ENCODE data around the gene PUSL1.

DNA sequence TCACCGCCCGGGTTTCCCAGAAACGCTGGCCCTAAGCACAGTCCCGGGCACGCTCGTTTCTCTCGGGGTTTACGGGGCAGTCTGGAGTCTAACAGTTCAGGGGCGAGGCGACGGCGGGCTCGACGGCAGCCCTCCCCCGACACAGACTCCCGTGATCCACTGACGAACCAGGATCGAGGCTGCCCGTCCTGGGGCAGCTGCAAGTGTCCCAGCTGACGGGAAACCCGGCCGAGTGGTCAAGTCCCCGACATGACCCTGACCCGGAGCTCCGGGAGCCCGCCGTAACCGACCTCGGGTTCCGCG lies 35.2 kb upstream of the PUSL1 start:
- TF ChIP-seq RAD21 (conservative IDR thresholded peaks at IDR 0.05 in 1 of 2, IDR thresholded peaks at IDR 0.05 in 1 of 2), result no peak
- no peak for TF ChIP-seq POLR2A (IDR thresholded peaks at IDR 0.05; ENCODE audit: low read length)
- no peak for TF ChIP-seq EHMT2 (IDR thresholded peaks at IDR 0.05; ENCODE audit: low read depth)
- no peak for TF ChIP-seq CTCF (IDR thresholded peaks at IDR 0.05)
- no peak for TF ChIP-seq EP300 (IDR thresholded peaks at IDR 0.05)
- TF ChIP-seq CEBPB (IDR thresholded peaks at IDR 0.05), result no peak
- TF ChIP-seq EHF (CRISPR knock-in tag; IDR thresholded peaks at IDR 0.05), result no peak
- TF ChIP-seq REST (IDR thresholded peaks at IDR 0.05), result no peak
- no peak for TF ChIP-seq HOXA7 (CRISPR knock-in tag; IDR thresholded peaks at IDR 0.05)
- no peak for TF ChIP-seq MAFK (IDR thresholded peaks at IDR 0.05; ENCODE audit: partially characterized antibody)
- TF ChIP-seq RFX5 (IDR thresholded peaks at IDR 0.05), result no peak
- TF ChIP-seq, protein P1, sequence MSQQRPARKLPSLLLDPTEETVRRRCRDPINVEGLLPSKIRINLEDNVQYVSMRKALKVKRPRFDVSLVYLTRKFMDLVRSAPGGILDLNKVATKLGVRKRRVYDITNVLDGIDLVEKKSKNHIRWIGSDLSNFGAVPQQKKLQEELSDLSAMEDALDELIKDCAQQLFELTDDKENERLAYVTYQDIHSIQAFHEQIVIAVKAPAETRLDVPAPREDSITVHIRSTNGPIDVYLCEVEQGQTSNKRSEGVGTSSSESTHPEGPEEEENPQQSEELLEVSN (IDR thresholded peaks at IDR 0.05; ENCODE audit: borderline replicate concordance, low read depth), result no peak
- no peak for TF ChIP-seq JUN (IDR thresholded peaks at IDR 0.05)
